GM10847 (cell line): Measurements from ENCODE around the gene PAIP2.

Experiments used
- POLR2A ChIP-seq: IDR thresholded peaks from 2 replicates; pipeline ENCODE4 v1.6.1; 2011; ENCODE audit not compliant: insufficient read length; ENCODE audit errors: extremely low read depth

Gene PAIP2

DNA sequence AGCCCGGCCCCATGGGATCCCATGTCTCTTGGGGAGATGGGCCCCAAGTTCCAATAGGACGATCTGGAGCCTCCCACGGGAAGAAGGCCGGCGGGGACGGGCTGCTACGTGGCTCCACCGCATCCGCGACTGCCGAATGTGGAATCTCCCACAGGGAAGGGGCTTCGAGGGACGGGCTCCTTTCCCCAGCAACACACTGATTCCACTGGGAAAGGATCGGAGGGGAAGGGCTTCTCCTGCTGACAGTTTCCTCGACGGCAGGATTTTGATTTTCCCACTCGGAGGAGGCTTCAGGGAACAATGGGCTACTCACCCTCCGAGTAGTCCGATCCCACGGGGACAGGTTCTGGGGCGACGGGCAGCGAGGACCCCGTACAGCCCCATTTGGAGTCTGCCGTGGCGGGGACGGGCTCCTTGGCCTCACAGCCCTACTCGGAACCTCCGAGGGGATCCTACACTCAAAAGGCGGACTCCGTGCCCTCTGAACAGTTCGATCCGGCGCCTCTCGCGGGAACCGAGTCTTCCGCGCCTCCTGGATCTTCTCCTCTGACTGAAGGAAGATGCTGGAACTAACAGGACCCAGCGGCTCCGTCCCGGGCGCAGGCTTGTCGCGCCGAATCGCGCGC is 52.0 kb downstream of the PAIP2 start:
- TF ChIP-seq POLR2A, result peak; percentile 9

DNA sequence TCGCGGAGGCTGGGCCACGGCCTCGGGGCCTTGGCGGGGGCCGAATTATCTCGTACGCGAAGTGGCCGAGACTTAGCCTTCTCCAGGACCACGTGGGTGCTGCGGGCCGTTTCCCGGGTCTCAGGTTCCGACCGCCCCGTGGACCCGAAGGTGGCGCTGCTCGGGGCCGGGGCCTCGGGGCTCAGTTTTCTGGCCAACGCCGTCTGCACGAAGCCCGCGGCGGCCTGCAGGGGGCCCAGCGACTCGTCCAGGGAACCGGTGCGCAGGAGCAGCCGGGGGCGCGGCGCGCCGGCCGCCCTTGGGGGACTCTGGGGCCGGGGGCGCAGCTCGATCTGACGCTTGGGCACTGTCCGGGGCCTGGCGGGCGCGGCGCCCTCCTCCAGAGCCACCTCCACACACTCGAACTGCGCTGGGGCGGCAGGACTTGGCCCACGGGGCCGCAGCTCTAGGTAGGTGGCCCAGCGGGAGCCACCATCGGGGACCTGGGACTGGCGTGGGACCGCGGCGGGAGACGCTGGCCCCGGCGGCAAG is 52.5 kb downstream of the PAIP2 start:
- TF ChIP-seq POLR2A, result peak; percentile 6

GRCh38 chr5:139394654-139395566 is 53.3 kb downstream of the PAIP2 start, which contains the start of gene PROB1:
Gene PROB1, minus strand, starts transcription at chr5:139395104. Its CDS starts 23 bp downstream, at chr5:139395081.
- TF ChIP-seq POLR2A, result no peak

- no peak for TF ChIP-seq POLR2A
Measured at GRCh38 chr5:139395844-139396640, 54.4 kb downstream of the PAIP2 start.

DNA sequence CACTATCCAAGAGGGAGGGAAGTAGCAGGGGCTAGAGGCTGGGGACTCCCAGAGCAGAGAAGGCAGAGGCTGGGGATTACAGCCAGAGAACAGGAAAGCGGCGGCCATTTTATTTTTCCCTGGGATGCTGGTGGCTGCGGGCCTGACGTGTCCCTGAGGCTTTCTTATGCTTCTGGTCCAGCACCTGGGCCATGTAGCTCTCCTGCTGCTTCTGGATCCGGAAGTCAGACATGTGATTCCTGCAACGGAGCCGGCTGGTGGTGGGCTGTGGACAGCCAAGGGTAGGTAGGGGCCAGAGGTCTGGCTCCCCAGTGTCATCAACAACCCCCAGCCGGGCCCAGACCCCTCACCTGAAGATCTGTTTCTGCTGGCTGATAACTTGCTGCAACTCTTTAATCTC is 55.0 kb downstream of the PAIP2 start:
- no peak for TF ChIP-seq POLR2A

DNA sequence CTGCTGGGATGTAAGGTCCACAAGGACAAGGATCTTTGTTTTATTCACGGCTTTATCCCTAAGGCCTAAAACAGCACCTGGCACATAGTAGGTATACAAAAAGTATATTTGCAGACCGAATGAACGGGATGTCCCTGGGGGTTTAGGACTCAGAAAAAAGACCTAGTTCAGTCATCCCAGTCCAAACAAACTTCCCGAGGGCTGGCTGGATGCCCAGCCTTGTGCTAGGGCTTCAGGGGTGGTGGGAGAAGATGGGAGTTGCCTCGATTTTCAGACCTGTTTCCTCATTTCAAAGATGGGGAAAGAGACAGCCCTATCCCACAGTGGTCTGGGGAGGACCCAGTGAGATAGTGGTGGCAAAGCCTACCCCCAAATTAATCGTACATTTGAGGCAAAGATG is 56.3 kb downstream of the PAIP2 start:
- TF ChIP-seq POLR2A, result no peak

DNA sequence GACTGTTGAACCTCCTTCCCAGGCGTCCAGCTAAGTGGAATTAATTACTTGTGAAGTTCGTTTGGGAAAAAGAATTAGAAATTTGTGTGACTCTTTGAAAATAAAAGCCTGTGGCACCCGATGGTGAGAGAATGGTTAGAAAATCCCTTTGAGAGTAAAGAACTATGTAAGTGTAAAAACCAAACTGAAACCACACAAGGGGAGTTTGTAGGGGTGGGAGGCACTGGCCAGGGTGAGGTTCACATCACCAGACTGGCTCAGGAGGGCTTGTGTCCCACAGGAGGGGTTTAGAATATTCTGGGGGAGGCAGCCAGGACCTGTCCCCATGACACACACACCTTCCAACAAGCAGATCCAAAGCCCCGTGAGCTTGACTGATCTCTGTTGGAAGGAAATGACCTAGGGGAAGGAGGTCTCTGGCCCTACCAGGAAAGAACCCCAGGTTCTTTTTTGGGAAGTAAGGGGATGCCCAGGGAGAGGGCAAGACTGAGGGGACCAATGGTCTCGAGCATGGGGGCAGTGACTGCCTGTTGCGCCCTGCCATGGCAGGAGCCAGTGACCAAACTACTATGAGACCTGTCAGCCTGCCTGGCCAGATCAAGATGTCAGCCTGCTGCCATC is 58.0 kb downstream of the PAIP2 start:
- TF ChIP-seq POLR2A, result no peak

DNA sequence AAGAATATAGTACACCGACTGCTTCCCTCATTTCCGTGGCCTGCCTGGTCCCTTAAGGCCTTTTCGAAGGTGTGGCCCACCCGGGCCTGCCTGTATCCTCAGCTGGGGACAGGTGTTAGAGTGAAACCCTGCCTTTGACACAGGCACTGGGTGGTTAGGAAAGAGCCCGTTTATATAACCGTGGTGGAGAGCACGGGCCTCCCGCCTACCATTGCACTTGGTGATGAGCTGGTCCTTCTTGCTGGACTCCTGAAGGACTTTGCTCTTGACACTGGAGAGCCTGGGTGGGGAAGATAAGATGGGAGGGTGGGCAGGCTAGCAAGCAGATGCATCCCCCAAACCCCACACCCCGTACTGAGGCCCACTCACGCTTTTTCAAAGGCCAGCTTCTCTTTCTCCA is 59.9 kb downstream of the PAIP2 start:
- no peak for TF ChIP-seq POLR2A

DNA sequence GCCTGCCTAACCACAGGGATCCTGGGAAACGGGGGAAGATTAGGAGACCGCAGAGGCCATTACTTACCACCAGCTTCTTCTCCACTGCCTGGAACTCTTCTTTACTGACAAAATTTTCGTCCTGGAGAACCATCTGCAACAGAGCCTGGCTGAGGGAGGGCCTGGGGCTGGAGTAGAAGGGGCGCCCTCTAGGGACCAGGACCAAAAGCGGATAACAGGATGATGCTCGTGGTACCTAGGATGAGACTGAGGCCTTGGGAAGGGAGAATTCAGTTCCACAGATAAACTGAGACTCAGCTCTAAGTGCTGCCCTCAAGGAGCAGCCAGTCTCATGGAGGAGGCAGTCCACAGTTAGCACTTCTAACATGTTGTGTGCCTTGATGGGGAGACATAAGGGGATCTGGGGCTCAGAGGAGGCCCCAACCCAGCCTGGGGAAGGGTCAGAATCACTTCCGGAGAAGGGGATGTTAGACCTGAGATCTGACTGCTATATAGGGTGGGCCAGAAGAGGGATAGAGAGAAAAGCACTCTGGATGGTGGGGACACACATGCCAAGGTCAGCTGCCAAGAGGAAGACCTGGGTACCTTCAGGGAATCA is 61.0 kb downstream of the PAIP2 start:
- TF ChIP-seq POLR2A, result no peak

- TF ChIP-seq POLR2A, result no peak
Measured at GRCh38 chr5:139403418-139403786, 61.7 kb downstream of the PAIP2 start.

GRCh38 chr5:139403787-139404483 is 62.3 kb downstream of the PAIP2 start, which contains the start of gene SPATA24:
Gene SPATA24, minus strand, starts transcription at chr5:139404089. Its CDS starts 29 bp downstream, at chr5:139404060.
- TF ChIP-seq POLR2A, result no peak

- TF ChIP-seq POLR2A, result no peak
Measured at GRCh38 chr5:139404484-139404840, 62.8 kb downstream of the PAIP2 start.

DNA sequence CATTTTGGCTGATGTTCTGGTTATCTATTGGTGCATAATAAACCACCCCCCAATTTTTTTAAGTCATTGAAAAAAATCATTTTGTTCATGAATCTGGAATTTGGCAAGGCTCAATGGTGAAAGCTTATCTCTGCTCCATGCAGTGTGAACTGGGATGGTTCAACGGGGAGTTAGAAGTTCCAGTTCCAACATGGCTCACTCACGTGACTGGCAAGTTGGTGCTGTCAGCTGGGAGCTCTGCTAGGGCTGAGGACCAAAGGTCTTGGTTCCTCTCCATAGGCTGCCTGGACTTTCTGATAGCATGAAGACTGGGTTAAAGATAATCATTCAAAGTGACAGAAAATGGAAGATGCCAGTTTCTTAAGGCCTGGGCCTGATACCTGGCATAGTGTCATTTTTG is 65.3 kb downstream of the PAIP2 start:
- TF ChIP-seq POLR2A, result no peak

- no peak for TF ChIP-seq POLR2A
Measured at GRCh38 chr5:139407517-139407916, 65.9 kb downstream of the PAIP2 start.
